GM21447 (cell line): ENCODE results near the gene PAEP.
"Not testable (repeated sequence)": the region's sequence is repeated elsewhere in the genome, so short reads cannot be mapped to it uniquely, and the experiment has no call there.

Experiments used
- ATAC-seq: cut with Tn5 transposase; IDR thresholded peaks from one replicate; pipeline ENCODE4 v1.9.1; 2021; ENCODE audit not compliant: unreplicated experiment

PAEP gene

DNA sequence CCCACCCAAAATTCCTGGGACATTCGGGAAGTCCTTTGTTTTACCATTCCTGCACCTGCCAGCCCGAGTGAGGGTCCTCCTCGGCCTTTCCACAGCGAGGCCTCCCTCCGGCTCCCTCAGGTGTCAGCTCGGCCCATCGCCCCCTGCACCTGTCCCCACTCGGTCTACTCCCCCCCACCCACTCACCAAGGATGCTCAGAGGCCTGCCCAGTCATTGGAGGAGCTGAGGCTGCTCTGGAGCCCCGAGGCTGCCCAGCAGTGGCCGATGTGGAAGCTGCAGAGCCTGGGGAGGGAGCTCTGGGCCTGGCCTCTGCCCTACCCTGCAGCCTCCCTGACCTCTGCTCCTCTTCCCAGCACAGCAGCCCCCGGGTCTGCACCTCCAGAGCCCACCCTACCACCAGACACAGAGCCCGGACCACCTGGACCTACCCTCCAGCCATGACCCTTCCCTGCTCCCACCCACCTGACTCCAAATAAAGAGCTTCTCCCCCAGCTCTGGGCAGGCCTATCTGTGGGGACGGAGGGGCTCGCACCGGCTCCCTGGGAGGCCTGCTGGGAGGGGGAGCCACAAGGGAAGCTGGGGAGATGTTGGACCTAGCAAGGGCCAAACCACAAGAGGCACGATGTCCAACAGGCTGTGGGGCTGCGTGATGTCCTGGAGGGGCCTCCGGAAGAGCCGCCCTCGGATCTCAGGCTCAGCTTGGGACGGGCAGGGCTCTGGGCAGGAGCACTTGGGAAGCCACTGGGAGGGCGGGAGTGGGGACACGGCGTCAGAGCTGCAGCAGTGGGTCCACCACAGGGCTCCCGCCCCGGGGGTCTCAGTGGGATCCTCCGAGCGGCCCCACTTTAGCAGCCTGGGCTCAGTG lies 11.8 kb upstream of the PAEP start:
- ATAC-seq: not testable (repeated sequence)

DNA sequence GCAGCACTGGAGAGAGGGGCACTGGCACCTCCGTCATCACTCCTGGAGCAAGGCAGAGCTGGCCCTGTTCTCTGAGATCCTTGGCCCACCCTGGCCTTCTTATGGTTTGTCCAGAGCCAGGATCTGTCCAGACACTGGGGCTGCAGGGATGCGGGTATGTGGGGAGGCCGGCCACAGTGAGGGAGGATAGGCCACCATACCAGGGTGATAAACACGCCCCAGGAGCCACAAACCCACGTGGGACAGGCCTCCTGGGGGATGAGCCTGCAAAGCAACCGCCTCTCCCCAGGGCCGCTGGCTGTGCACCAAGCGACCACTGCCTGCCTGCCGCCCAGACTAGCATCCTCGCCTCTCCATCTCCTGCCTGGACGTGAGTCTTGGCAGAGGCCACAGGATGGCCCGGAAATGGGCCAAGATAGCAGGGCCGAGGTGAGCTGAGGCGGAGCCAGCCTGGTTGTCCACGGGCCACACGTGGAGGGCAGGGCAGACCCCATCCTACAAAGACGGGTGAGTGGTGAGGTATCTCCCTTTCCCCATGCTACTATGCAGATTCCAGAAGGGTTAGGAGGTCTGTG lies 11.1 kb upstream of the PAEP start:
- no peak for ATAC-seq

DNA sequence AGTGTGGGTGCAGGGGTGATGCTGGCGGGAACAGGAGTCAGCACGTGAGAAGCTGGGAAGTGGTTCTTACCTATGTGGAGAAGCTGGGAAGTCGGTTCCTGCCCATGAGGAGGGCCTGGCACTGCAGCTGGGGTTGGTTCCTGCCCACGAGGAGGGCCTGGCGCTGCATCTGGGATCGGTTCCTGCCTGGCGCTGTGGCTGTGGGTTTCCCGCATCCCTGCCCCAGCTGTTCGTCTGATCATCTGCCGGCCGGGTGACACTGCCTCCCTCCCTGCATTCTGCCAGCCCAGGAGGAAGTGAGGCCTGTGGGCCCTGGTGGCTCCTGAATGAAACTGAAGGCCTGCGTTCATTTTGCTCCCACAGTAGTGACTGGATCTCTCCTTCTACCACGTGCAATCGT lies 10.5 kb upstream of the PAEP start:
- ATAC-seq: no peak

- ATAC-seq: no peak
Measured at GRCh38 chr9:135551456-135551855, 10.1 kb upstream of the PAEP start.

DNA sequence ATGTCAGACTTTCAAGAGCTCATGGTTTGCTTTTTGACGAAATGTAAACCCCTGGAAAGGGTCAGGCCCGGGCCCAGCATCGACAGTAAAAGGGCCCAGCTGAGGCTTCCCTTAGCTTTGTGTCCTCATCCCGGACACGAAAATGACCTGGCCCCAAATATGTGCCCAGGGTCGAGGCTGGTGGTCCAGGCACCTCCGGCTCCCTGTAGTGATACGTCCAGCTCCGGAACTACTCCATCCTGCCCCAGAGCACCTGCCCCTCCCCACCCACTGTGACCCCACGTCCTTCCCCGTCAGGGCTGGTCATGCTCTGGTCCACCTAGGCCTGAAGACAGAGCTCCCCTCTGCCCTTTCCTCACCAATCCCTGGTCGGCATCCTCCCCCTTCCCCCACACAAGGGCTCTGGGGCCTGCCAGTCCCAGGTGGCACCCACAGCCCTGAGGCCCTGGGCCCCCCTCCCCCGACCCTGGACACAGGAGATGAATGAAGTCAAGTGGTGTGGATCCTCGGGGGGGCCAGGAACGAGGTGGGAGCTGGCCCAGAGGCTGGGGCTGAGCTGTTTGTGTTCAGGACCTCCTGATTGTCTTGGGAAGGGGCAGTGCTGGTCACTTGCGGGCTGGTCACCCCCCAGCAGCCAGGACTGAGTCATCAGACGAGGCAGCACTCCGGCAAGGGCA lies 9.4 kb upstream of the PAEP start:
- no peak for ATAC-seq

DNA sequence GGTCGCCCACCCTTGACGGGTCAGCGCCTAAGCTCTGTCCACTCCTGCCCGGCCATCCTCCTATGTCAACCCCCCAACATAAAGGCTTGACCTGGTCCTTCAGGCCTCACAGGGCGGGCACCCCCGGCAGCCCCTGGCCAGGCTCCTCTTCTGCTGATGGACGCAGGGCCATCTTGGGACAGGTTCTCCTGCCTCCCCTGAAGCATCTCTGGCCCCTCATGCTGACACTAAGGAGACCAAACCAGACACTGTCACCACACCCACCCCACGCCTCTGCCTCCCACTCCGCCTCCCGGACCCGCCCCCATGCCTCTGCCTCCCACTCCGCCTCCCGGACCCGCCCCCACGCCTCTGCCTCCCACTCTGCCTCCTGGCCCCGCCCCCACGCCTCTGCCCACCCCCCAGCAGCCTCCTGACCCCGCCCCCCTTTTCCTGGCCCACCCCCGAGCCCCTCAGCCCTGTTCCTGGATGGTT lies 8.8 kb upstream of the PAEP start:
- no peak for ATAC-seq

DNA sequence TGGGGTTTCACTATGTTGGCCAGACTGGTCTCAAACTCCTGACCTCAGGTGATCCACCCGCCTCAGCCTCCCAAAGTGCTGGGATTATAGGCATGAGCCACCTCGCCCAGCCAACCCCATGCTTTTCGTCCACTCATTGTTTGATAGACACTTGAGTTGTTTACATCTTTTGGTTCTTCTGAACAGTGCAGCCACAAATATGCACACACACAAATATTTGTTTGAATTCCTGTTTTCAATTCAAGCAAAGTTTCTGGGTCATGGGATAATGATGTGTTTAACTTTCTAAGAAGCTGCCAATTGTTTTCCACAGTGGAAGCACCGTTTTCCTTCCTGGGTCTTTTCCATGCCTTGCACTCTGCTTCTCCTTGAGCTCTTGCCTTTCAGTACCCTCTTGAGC lies 6.8 kb upstream of the PAEP start:
- no peak for ATAC-seq

GRCh38 chr9:135555203-135555602 lies 6.4 kb upstream of the PAEP start:
- no peak for ATAC-seq

GRCh38 chr9:135555910-135556309 lies 5.6 kb upstream of the PAEP start:
- ATAC-seq: no peak

GRCh38 chr9:135559606-135560005 lies 1.9 kb upstream of the PAEP start:
- ATAC-seq: no peak

- ATAC-seq: no peak
Measured at GRCh38 chr9:135562235-135562745, 734 bp downstream of the PAEP start.

- no peak for ATAC-seq
Measured at GRCh38 chr9:135563039-135563476, 1.5 kb downstream of the PAEP start.

DNA sequence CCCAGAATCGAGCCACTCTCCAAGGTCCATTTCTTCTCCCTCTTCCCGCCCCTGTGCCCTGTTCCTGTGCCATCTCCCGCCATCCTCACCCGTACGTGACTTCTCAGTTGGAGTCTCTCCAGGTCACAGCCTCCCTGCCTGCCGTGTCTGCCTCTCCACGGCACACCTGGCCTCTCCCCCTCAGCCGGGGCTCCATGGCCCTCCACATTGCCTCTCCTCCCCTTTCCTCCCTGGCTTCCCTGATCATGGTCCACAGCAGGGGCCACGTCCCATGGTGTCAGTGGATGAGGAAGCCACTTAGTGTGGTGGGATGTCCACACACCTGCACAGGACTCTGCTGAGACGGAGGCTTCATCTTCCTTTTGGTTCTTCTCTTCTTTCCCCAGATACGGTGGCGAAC lies 2.3 kb downstream of the PAEP start:
- no peak for ATAC-seq

DNA sequence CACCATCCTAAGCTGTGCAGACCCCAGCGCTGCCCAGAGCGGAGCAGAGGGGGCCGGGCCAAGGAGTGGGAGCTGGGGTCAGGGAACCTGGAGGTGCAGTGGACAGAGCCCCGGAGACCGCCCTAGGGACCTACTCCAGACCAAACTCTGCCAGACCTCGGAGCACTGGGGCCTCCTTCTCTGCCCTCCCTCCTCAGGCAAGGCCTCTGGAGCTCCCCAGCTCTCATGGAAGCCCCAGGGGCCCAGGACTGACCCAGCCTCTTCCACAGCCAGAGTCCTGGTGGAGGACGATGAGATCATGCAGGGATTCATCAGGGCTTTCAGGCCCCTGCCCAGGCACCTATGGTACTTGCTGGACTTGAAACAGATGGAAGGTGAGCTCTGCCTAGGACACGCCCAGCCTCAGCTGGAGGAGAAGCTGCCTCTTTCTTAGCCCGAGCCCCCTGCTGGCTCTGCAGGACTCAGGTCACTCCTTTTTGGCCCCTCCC lies 3.6 kb downstream of the PAEP start:
- ATAC-seq: no peak

DNA sequence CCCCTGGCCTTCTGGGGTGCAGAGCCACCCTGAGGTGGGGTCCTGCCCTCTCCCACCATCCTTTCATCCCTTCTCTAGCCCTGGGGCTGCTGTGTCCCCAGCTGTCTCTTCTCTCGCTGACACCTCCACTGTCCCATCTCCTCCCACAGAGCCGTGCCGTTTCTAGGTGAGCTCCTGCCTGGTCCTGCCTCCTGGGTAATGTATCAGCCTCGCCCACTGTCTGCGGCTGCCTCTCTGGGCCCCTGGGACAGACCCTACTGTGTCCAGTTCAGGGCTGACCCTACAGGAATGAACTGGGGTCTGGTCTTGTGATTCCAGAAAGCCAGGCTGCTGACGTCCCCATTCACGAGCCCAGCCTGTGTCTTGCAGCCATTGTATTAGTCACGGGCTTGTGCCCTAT lies 4.1 kb downstream of the PAEP start:
- no peak for ATAC-seq

DNA sequence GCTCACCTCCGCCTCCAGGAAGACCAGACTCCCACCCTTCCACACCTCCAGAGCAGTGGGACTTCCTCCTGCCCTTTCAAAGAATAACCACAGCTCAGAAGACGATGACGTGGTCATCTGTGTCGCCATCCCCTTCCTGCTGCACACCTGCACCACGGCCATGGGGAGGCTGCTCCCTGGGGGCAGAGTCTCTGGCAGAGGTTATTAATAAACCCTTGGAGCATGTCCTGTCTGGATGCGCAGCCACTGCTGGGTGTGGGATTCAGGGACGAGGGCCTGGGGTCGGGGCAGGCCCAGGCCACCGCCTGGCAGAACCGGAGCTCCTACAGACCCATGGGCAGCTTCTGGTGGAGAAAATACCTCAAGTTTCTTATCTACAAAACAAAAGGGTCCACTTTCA lies 5.0 kb downstream of the PAEP start:
- no peak for ATAC-seq

DNA sequence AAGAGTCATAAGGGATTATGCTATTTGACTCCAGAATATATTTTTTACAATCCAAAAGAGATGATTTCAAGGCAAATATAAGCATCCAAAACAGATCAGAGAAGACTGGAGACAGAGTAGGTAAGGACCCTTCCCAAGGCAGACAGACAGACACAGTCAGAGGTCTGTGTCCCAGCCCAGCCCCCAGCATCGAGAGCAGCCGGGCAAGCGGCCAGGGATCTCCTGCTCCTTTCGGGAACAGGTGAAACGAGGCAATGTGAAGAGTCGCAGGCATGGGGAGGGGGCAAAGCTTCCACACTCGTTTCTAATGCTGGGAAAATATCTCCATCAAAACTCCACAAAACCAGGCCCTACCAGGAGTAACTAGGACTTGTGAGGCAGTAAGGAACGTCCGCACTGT lies 5.8 kb downstream of the PAEP start:
- no peak for ATAC-seq

DNA sequence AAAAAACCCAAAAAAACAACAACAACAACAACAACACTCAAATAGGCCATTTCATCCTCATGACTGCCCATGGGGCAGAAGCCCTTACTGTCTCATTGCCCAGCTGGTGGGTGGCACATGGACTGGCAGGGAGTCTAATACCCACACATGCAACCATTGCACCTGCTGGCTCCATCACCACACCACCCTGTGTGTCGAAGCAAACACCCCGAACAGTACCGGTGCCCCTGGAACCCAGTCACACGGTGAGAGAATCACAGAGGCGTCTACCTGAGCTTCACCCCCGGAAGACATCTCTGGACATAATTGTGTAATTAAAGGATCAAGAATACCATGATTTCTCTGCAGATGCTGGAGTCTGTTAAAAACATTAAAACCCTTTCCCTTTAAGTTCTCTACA lies 6.5 kb downstream of the PAEP start:
- ATAC-seq: no peak

GRCh38 chr9:135570456-135570855 lies 8.9 kb downstream of the PAEP start:
- no peak for ATAC-seq

DNA sequence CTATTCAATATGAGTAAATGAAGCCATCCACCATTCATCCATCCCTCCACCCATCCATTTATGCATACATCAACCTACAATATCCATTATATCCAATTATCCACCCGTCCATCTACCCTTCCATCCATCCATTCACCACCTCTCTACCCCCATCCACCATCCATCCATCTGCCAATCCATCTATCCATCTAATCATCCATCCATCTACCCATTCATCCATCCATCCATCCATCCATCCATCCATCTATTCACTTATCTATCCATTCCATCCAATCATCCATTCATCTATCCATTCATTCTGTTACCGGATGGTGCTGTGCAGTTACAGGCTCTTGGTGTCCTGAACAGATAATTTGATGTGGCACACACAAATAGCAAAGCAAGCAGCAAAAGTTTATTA lies 10.7 kb downstream of the PAEP start:
- ATAC-seq: no peak

- no peak for ATAC-seq
Measured at GRCh38 chr9:135573124-135573523, 11.6 kb downstream of the PAEP start.

DNA sequence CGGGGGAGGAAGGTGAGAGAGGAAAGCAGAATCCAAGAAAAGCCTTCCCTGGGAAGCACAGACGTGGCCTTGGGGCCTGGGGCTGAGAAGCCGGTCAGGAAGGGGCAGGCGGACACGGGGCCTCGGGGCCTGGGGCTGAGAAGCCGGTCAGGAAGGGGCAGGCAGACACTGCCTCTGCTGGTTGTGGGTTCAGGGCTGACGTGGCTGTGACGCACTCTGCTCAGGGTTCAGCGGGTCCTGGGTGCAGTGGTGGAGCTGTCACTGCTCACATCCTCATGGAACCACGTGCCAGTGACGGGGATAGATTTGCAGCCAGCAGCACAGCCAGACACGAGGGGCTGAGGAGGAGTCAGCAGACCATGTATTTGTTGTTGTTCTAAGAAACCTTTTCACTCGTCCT lies 12.8 kb downstream of the PAEP start:
- no peak for ATAC-seq
